HCT116 (cell line): ENCODE results near the gene EFEMP2.

ENCODE experiments used
- CEBPB ChIP-seq: IDR thresholded peaks from 2 replicates; pipeline ENCODE4 v1.6.1; 2012; ENCODE audit warnings: low read depth
- CTCF ChIP-seq, 3 experiments: fragments of 200-600 bp in 1 of 3; sonication (generic) in 1 of 3; IDR thresholded peaks in 2 of 3; conservative IDR thresholded peaks in 1 of 3; 2 replicates each; pipeline ENCODE4 v1.5.1; 2012 to 2017; ENCODE audit warnings: low read depth in 2 of 3, low read length in 2 of 3, antibody characterized with exemption in 1 of 3, borderline replicate concordance in 1 of 3, control low read depth in 1 of 3, mild to moderate bottlenecking in 1 of 3, mixed read lengths in 1 of 3, mixed run types in 1 of 3, moderate library complexity in 1 of 3; ENCODE audit not compliant: insufficient read depth in 1 of 3
- EZH2 ChIP-seq: fragments of 200-600 bp; sonication (generic); IDR thresholded peaks from 2 replicates; pipeline ENCODE4 v1.6.1; 2017; ENCODE audit warnings: antibody characterized with exemption, mixed run types
- MAX ChIP-seq: IDR thresholded peaks from 2 replicates; pipeline ENCODE4 v1.6.1; 2012
- POLR2A ChIP-seq: IDR thresholded peaks from 2 replicates; pipeline ENCODE4 v1.7.0; 2011; ENCODE audit warnings: borderline replicate concordance; ENCODE audit not compliant: insufficient read depth, insufficient read length; ENCODE audit errors: extremely low read depth

- TF ChIP-seq EZH2, result no peak
- TF ChIP-seq CTCF (IDR thresholded peaks at IDR 0.05 in 2 of 3, conservative IDR thresholded peaks at IDR 0.05 in 1 of 3; ENCODE audit: borderline replicate concordance in 1 of 3, insufficient read depth in 1 of 3, low read depth in 2 of 3, low read length in 2 of 3), result no peak
- TF ChIP-seq POLR2A, result no peak
- TF ChIP-seq CEBPB, result no peak
- no peak for TF ChIP-seq MAX
These were observed 10.9 kb downstream of the EFEMP2 start for GRCh38 chr11:65861533-65862183.
